Natural killer cell (primary cell): ENCODE results near the gene BMP10. TPM values are rescaled to one million over a fixed set of nuclear protein-coding genes. Genes with fewer than 3 reads are reported as not detected.

Experiments
- ATAC-seq, 3 donors: fragments of 150-1000 bp in 2 of 3; fragments of 200-7000 bp in 1 of 3; cut with Tn5 transposase; 1 replicate in 1 of 3; 2 replicates in 2 of 3; pipeline ENCODE4 v1.10.0; 2021; ENCODE audit warnings: mild to moderate bottlenecking in 2 of 3, moderate library complexity in 2 of 3
- DNase-seq, 2 donors: peaks; one replicate each; pipeline versions ENCODE4 v3.0.0 to v3.0.0-alpha.2; 2013 to 2021; ENCODE audit warnings: mixed read lengths in 1 of 2
- H3K27ac ChIP-seq: one replicate; pipeline ENCODE4 v1.5.1; 2013; ENCODE audit warnings: mild to moderate bottlenecking, low read length
- H3K27me3 ChIP-seq: one replicate; pipeline ENCODE4 v1.6.1; 2013; ENCODE audit warnings: low read length; ENCODE audit not compliant: control insufficient read depth, insufficient read depth
- H3K36me3 ChIP-seq: one replicate; pipeline ENCODE4 v1.6.1; 2013; ENCODE audit warnings: low read length; ENCODE audit not compliant: control insufficient read depth, insufficient read depth
- H3K4me1 ChIP-seq: one replicate; pipeline ENCODE4 v1.6.1; 2013; ENCODE audit warnings: low read length; ENCODE audit not compliant: control insufficient read depth, insufficient read depth
- H3K4me3 ChIP-seq: one replicate; pipeline ENCODE4 v1.5.1; 2013; ENCODE audit warnings: low read length
- H3K9me3 ChIP-seq: one replicate; pipeline ENCODE4 v1.6.1; 2013; ENCODE audit warnings: low read length; ENCODE audit not compliant: control insufficient read depth, insufficient read depth
- H3K27ac Mint-ChIP-seq, 2 donors: one replicate each; pipeline ENCODE4 v1.8.0; 2022; ENCODE audit warnings: mild to moderate bottlenecking in 2 of 2, mixed read lengths in 2 of 2, moderate library complexity in 1 of 2
- H3K27me3 Mint-ChIP-seq, 2 donors: one replicate each; pipeline ENCODE4 v1.8.0; 2022; ENCODE audit warnings: low read depth in 2 of 2, mixed read lengths in 2 of 2
- H3K36me3 Mint-ChIP-seq: one replicate; pipeline ENCODE4 v1.8.0; 2022; ENCODE audit warnings: mixed read lengths
- H3K4me1 Mint-ChIP-seq, 2 donors: one replicate each; pipeline ENCODE4 v1.8.0; 2022; ENCODE audit warnings: mixed read lengths in 2 of 2
- H3K4me3 Mint-ChIP-seq: one replicate; pipeline ENCODE4 v1.8.0; 2022; ENCODE audit warnings: mild to moderate bottlenecking, moderate library complexity, mixed read lengths
- H3K9me3 Mint-ChIP-seq, 2 donors: one replicate each; pipeline ENCODE4 v1.8.0; 2022; ENCODE audit warnings: mixed read lengths in 2 of 2
- CTCF ChIP-seq: fragments of 200-600 bp; IDR thresholded peaks from one replicate; pipeline ENCODE4 v1.8.0; 2022; ENCODE audit warnings: antibody characterized with exemption
- WGBS: methylation state at CpG from one replicate; pipeline ENCODE4 v1.1.7; 2013; ENCODE audit warnings: missing lambda C conversion rate; ENCODE audit not compliant: insufficient coverage; 5-methylcytosine and 5-hydroxymethylcytosine counted together
- intact Hi-C: fragments of 100-400 bp; cut with micrococcal nuclease; formaldehyde crosslinking; loops from one replicate; pipeline ENCODE4 v1.14.2; 2022
- total RNA-seq, 4 donors: library from RNA; stranded (reverse); fragments of 120-200 nt in 1 of 4; gene quantifications; one replicate each; pipeline versions ENCODE4 v1.2.3 to v1.2.4, GENCODE V29; 2013 to 2022

The BMP10 gene
- total RNA-seq, 3 donors from 2014 or later (not counting 1 experiment from before 2014, with no cell fraction given) = not detected

DNA sequence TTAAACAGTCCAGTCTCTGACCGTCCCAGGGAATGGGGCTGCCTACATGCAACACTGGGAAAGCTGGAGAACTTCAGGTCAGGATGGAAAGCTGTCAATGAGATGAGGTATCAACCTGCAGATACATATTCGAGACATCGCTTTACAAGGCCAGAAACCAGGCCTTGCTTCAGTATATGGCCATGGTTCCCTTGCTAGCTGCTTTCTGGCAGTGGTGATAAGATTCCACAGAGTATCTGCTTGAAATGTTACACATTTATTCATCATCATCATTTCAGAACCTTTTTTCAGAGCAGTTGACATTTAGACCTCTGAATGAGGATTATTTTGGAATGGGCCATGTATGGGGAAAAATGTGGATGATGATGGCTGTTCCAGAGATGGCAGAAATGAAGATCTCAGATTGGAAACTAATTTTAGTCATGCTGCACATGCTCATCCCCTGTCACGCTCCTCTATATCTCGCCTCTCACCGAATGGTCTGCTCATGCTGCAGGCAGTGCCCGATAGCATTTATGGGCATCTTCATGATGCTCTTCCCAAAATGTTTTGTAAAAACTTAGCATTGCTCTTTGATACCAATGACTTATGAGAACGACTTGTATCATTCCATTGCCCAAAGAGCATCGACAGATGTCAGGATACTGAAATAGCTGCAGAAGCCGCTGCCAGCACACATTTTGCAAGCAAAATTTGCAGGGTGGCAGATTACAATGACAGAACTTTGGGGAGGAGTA is 14.0 kb upstream of the BMP10 start:
- H3K4me3 Mint-ChIP-seq = no peak overlapping the region
- TF ChIP-seq CTCF = no peak
- no peak for ATAC-seq
- Histone ChIP-seq H3K4me3 (no peak overlapping the region), H3K27me3 (no peaks in the 10 kb centered on the region), H3K4me1 (no peaks in the 10 kb centered on the region), H3K36me3 (no peaks in the 10 kb centered on the region), H3K9me3 (no peaks in the 10 kb centered on the region), H3K27ac (no peak overlapping the region)
- 92% methylated on average over 10 of the region's 10 CpGs for WGBS
- no peaks in the 10 kb centered on the region for H3K36me3 Mint-ChIP-seq
- no peaks in the 10 kb centered on the region for H3K9me3 Mint-ChIP-seq
- intact Hi-C loops = no loop called here
- no peak for DNase-seq
- H3K27me3 Mint-ChIP-seq = peaks cover 11 to 25% of the 10 kb centered on the region in 2 donors
- no peak overlapping the region for H3K27ac Mint-ChIP-seq
- no peaks in the 10 kb centered on the region for H3K4me1 Mint-ChIP-seq

GRCh38 chr2:68880213-68880612 is 9.0 kb upstream of the BMP10 start:
- DNase-seq (no peak), ATAC-seq (no peak)
- Histone ChIP-seq H3K4me1 (no peaks in the 10 kb centered on the region), H3K27me3 (no peaks in the 10 kb centered on the region), H3K27ac (no peak overlapping the region), H3K36me3 (no peaks in the 10 kb centered on the region), H3K4me3 (no peak overlapping the region), H3K9me3 (no peaks in the 10 kb centered on the region)
- Mint-ChIP-seq H3K9me3 (no peaks in the 10 kb centered on the region), H3K36me3 (no peaks in the 10 kb centered on the region), H3K27ac (no peak overlapping the region), H3K4me3 (no peak overlapping the region), H3K27me3 (peaks cover 24 to 61% of the 10 kb centered on the region in 2 donors), H3K4me1 (no peaks in the 10 kb centered on the region)
- intact Hi-C loops = no loop called here
- no peak for TF ChIP-seq CTCF

GRCh38 chr2:68879296-68879695 is 8.1 kb upstream of the BMP10 start:
- H3K9me3 ChIP-seq = no peaks in the 10 kb centered on the region
- H3K4me3 Mint-ChIP-seq = no peak overlapping the region
- H3K36me3 Mint-ChIP-seq = no peaks in the 10 kb centered on the region
- ATAC-seq (no peak), DNase-seq (no peak)
- no peaks in the 10 kb centered on the region for H3K27me3 ChIP-seq
- no peaks in the 10 kb centered on the region for H3K9me3 Mint-ChIP-seq
- TF ChIP-seq CTCF = no peak
- no peaks in the 10 kb centered on the region for H3K4me1 ChIP-seq
- intact Hi-C loops = no loop called here
- H3K4me1 Mint-ChIP-seq = no peaks in the 10 kb centered on the region
- no peaks in the 10 kb centered on the region for H3K36me3 ChIP-seq
- no peak overlapping the region for H3K27ac ChIP-seq
- H3K27ac Mint-ChIP-seq = no peak overlapping the region
- no peak overlapping the region for H3K4me3 ChIP-seq
- peaks cover 26 to 61% of the 10 kb centered on the region in 2 donors for H3K27me3 Mint-ChIP-seq
- WGBS = 92% methylated on average over 3 of the region's 3 CpGs

DNA sequence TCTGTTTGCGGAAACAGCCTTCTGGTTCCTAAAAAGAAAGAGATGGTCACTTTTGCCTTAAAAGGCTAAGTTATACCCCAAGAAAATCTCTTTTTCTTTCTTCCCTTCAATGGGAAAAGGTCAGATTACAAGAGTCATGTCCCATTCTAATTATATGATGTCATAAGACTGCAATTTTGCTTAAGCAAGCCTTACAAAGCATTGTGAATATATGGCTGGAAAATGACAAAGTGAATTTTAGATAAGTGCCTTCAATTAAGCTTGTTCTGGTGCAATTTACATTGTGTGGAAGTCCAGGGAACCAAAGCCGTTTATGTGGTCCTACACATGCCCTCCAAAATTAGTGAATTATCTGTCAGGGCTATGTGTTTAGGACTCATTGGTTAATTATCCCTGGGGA is 7.6 kb upstream of the BMP10 start:
- no peak overlapping the region for H3K27ac Mint-ChIP-seq
- no peak for ATAC-seq
- TF ChIP-seq CTCF = no peak
- Histone ChIP-seq H3K27me3 (no peaks in the 10 kb centered on the region), H3K9me3 (no peaks in the 10 kb centered on the region), H3K4me1 (no peaks in the 10 kb centered on the region), H3K4me3 (no peak overlapping the region), H3K27ac (no peak overlapping the region), H3K36me3 (no peaks in the 10 kb centered on the region)
- no peak for DNase-seq
- intact Hi-C loops = no loop called here
- no peaks in the 10 kb centered on the region for H3K4me1 Mint-ChIP-seq
- WGBS = 100% methylated on average over 2 of the region's 2 CpGs
- H3K4me3 Mint-ChIP-seq = no peak overlapping the region
- no peaks in the 10 kb centered on the region for H3K36me3 Mint-ChIP-seq
- H3K9me3 Mint-ChIP-seq = no peaks in the 10 kb centered on the region
- H3K27me3 Mint-ChIP-seq = peaks cover 30 to 61% of the 10 kb centered on the region in 2 donors
